Measurements from ENCODE around the gene SLC34A3.
A peak's percentile ranks its signal among the peaks of the same experiment; 100 is the strongest.

SLC34A3 gene

GRCh38 chr9:137264067-137264466, 33.4 kb downstream of the SLC34A3 start:
- H3K36me3 ChIP-seq (ENCODE audit: low read depth), result peaks cover 70% of the 10 kb centered on the region
- TF ChIP-seq CTCF (IDR thresholded peaks at IDR 0.05; ENCODE audit: poor library complexity, severe bottlenecking), result no peak
- no peak overlapping the region for H3K4me3 ChIP-seq (ENCODE audit: severe bottlenecking)
- no peaks in the 10 kb centered on the region for H3K9me3 ChIP-seq (ENCODE audit: severe bottlenecking)
- no peak overlapping the region for H3K27ac ChIP-seq (ENCODE audit: poor library complexity, severe bottlenecking)
- ATAC-seq (ENCODE audit: low read depth), result no peak
- H3K4me1 ChIP-seq (ENCODE audit: insufficient read depth, poor library complexity, severe bottlenecking), result no peaks in the 10 kb centered on the region
- H3K27me3 ChIP-seq (ENCODE audit: insufficient read depth, poor library complexity, severe bottlenecking), result no peaks in the 10 kb centered on the region
- peak; percentile 58 for DNase-seq (ENCODE audit: low spot score)

- Histone ChIP-seq H3K36me3 (ENCODE audit: low read depth) (peaks cover 80% of the 10 kb centered on the region), H3K4me1 (ENCODE audit: insufficient read depth, poor library complexity, severe bottlenecking) (no peaks in the 10 kb centered on the region), H3K27ac (ENCODE audit: poor library complexity, severe bottlenecking) (no peak overlapping the region), H3K9me3 (ENCODE audit: severe bottlenecking) (no peaks in the 10 kb centered on the region), H3K27me3 (ENCODE audit: insufficient read depth, poor library complexity, severe bottlenecking) (no peaks in the 10 kb centered on the region), H3K4me3 (ENCODE audit: severe bottlenecking) (no peak overlapping the region)
- ATAC-seq (ENCODE audit: low read depth), result no peak
- peak; percentile 62 for DNase-seq (ENCODE audit: low spot score)
- no peak for TF ChIP-seq CTCF (IDR thresholded peaks at IDR 0.05; ENCODE audit: poor library complexity, severe bottlenecking)
Observed at GRCh38 chr9:137265496-137266161, 34.9 kb downstream of the SLC34A3 start.

- no peak for ATAC-seq (ENCODE audit: low read depth)
- H3K27ac ChIP-seq (ENCODE audit: poor library complexity, severe bottlenecking), result no peak overlapping the region
- TF ChIP-seq CTCF (IDR thresholded peaks at IDR 0.05; ENCODE audit: poor library complexity, severe bottlenecking), result no peak
- H3K36me3 ChIP-seq (ENCODE audit: low read depth), result peaks cover 85% of the 10 kb centered on the region
- no peaks in the 10 kb centered on the region for H3K27me3 ChIP-seq (ENCODE audit: insufficient read depth, poor library complexity, severe bottlenecking)
- no peaks in the 10 kb centered on the region for H3K4me1 ChIP-seq (ENCODE audit: insufficient read depth, poor library complexity, severe bottlenecking)
- peak; percentile 39 for DNase-seq (ENCODE audit: low spot score)
- no peaks in the 10 kb centered on the region for H3K9me3 ChIP-seq (ENCODE audit: severe bottlenecking)
- no peak overlapping the region for H3K4me3 ChIP-seq (ENCODE audit: severe bottlenecking)
Observed at GRCh38 chr9:137266162-137266527, 35.4 kb downstream of the SLC34A3 start.

- DNase-seq (ENCODE audit: low spot score) (peak; percentile 63), ATAC-seq (ENCODE audit: low read depth) (no peak)
- no peak for TF ChIP-seq CTCF (IDR thresholded peaks at IDR 0.05; ENCODE audit: poor library complexity, severe bottlenecking)
- Histone ChIP-seq H3K27ac (ENCODE audit: poor library complexity, severe bottlenecking) (no peak overlapping the region), H3K36me3 (ENCODE audit: low read depth) (peaks cover 83% of the 10 kb centered on the region), H3K27me3 (ENCODE audit: insufficient read depth, poor library complexity, severe bottlenecking) (no peaks in the 10 kb centered on the region), H3K4me3 (ENCODE audit: severe bottlenecking) (no peak overlapping the region), H3K4me1 (ENCODE audit: insufficient read depth, poor library complexity, severe bottlenecking) (no peaks in the 10 kb centered on the region), H3K9me3 (ENCODE audit: severe bottlenecking) (no peaks in the 10 kb centered on the region)
Observed at GRCh38 chr9:137266585-137267453, 36.1 kb downstream of the SLC34A3 start.

Data from RWPE2 (cell line).